Tibial nerve (tissue), 4 donors: ENCODE data around the gene HMCN1.

ENCODE experiments used
- EP300 ChIP-seq, 2 donors: sonication (generic); formaldehyde crosslinking; IDR thresholded peaks; one replicate each; pipeline ENCODE4 v1.6.1; 2017; ENCODE audit warnings: antibody characterized with exemption in 2 of 2, mild to moderate bottlenecking in 1 of 2
- POLR2A ChIP-seq, 2 donors: fragments of 450-650 bp; IDR thresholded peaks; one replicate each; pipeline ENCODE4 v1.6.1; 2017; ENCODE audit warnings: antibody characterized with exemption in 2 of 2, mild to moderate bottlenecking in 2 of 2, moderate library complexity in 2 of 2
- TF ChIP-seq, protein P1 (sequence below), 5 experiments: fragments of 200-600 bp in 3 of 5; fragments of 450-650 bp in 2 of 5; sonication (generic) in 3 of 5; IDR thresholded peaks; one replicate each; pipeline ENCODE4 v1.5.1; 2016 to 2019; ENCODE audit warnings: antibody characterized with exemption in 5 of 5, mild to moderate bottlenecking in 3 of 5, moderate library complexity in 2 of 5

GRCh38 chr1:185824106-185824505 is 89.9 kb downstream of the HMCN1 start:
- TF ChIP-seq, protein P1, sequence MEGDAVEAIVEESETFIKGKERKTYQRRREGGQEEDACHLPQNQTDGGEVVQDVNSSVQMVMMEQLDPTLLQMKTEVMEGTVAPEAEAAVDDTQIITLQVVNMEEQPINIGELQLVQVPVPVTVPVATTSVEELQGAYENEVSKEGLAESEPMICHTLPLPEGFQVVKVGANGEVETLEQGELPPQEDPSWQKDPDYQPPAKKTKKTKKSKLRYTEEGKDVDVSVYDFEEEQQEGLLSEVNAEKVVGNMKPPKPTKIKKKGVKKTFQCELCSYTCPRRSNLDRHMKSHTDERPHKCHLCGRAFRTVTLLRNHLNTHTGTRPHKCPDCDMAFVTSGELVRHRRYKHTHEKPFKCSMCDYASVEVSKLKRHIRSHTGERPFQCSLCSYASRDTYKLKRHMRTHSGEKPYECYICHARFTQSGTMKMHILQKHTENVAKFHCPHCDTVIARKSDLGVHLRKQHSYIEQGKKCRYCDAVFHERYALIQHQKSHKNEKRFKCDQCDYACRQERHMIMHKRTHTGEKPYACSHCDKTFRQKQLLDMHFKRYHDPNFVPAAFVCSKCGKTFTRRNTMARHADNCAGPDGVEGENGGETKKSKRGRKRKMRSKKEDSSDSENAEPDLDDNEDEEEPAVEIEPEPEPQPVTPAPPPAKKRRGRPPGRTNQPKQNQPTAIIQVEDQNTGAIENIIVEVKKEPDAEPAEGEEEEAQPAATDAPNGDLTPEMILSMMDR (IDR thresholded peaks at IDR 0.05), result no peak
- TF ChIP-seq POLR2A (IDR thresholded peaks at IDR 0.05) (no peak), EP300 (IDR thresholded peaks at IDR 0.05) (no peak)
